HEK293T (cell line): ENCODE results near the gene PDZD7.

Experiments
- CTCF ChIA-PET: fragments of 350-600 bp; formaldehyde crosslinking; extraction: SDS; loops from one replicate; lab custom pipeline; 2021; ENCODE audit warnings: antibody characterized with exemption, inconsistent platforms; lab: Yijun Ruan, JAX
- POLR2A ChIA-PET: fragments of 350-600 bp; formaldehyde crosslinking; extraction: SDS; loops from one replicate; lab custom pipeline; 2020; ENCODE audit warnings: antibody characterized with exemption, inconsistent platforms; lab: Yijun Ruan, JAX
- DNase-seq: peaks from one replicate; pipeline ENCODE4 v3.0.0; 2012; ENCODE audit warnings: mixed read lengths; ENCODE audit errors: extremely low spot score
- ARNT ChIP-seq: fragments of 450-650 bp; IDR thresholded peaks from 2 replicates; pipeline ENCODE4 v1.6.1; 2017; ENCODE audit warnings: mild to moderate bottlenecking
- BHLHE40 ChIP-seq: fragments of 450-650 bp; IDR thresholded peaks from 2 replicates; pipeline ENCODE4 v1.6.1; 2016; ENCODE audit warnings: mild to moderate bottlenecking, moderate library complexity, borderline replicate concordance
- CTBP1 ChIP-seq: fragments of 450-650 bp; IDR thresholded peaks from 2 replicates; pipeline ENCODE4 v1.6.1; 2016; ENCODE audit warnings: borderline replicate concordance
- ELF4 ChIP-seq: fragments of 450-650 bp; IDR thresholded peaks from 2 replicates; pipeline ENCODE4 v1.6.1; 2017; ENCODE audit warnings: antibody characterized with exemption
- FOXA1 ChIP-seq: fragments of 450-650 bp; IDR thresholded peaks from 2 replicates; pipeline ENCODE4 v1.6.1; 2016; ENCODE audit warnings: mild to moderate bottlenecking
- FOXK2 ChIP-seq: fragments of 450-650 bp; IDR thresholded peaks from 2 replicates; pipeline ENCODE4 v1.6.1; 2016; ENCODE audit warnings: mild to moderate bottlenecking
- FOXM1 ChIP-seq: fragments of 450-650 bp; IDR thresholded peaks from 2 replicates; pipeline ENCODE4 v1.6.1; 2017; ENCODE audit warnings: mild to moderate bottlenecking, borderline replicate concordance
- HDGF ChIP-seq: fragments of 450-650 bp; IDR thresholded peaks from 2 replicates; pipeline ENCODE4 v1.6.1; 2017; ENCODE audit warnings: antibody characterized with exemption, borderline replicate concordance
- L3MBTL2 ChIP-seq: fragments of 450-650 bp; conservative IDR thresholded peaks from 2 replicates; pipeline ENCODE4 v1.6.1; 2016; ENCODE audit warnings: mild to moderate bottlenecking
- LEF1 ChIP-seq: fragments of 450-650 bp; IDR thresholded peaks from 2 replicates; pipeline ENCODE4 v1.6.1; 2017; ENCODE audit warnings: mild to moderate bottlenecking, borderline replicate concordance
- NFRKB ChIP-seq: fragments of 450-650 bp; IDR thresholded peaks from 2 replicates; pipeline ENCODE4 v1.6.1; 2016; ENCODE audit warnings: mild to moderate bottlenecking, moderate library complexity
- PKNOX1 ChIP-seq: fragments of 450-650 bp; IDR thresholded peaks from 2 replicates; pipeline ENCODE4 v1.6.1; 2016
- SP1 ChIP-seq: fragments of 450-650 bp; IDR thresholded peaks from 2 replicates; pipeline ENCODE4 v1.6.1; 2017
- SUZ12 ChIP-seq: fragments of 450-650 bp; IDR thresholded peaks from 2 replicates; pipeline ENCODE4 v1.6.1; 2016; ENCODE audit warnings: mild to moderate bottlenecking
- TARDBP ChIP-seq: fragments of 450-650 bp; IDR thresholded peaks from 2 replicates; pipeline ENCODE4 v1.6.1; 2016
- ZNF384 ChIP-seq: fragments of 450-650 bp; IDR thresholded peaks from 2 replicates; pipeline ENCODE4 v1.6.1; 2016

Gene PDZD7

GRCh38 chr10:101047961-101048892, 17.3 kb upstream of the PDZD7 start:
- DNase-seq: no peak
- ChIA-PET CTCF (interaction anchor here (0.5 to 1.0 kb wide), 3 partner anchors 14 to 94 kb away, joined by 3 read pairs; partner anchors contain the start of gene KAZALD1), POLR2A (no interaction called here)
- no peak for TF ChIP-seq FOXA1
- no peak for TF ChIP-seq TARDBP
- no peak for TF ChIP-seq SP1
- TF ChIP-seq ARNT: no peak
- no peak for TF ChIP-seq SUZ12
- TF ChIP-seq FOXK2: no peak
- TF ChIP-seq LEF1: no peak
- no peak for TF ChIP-seq ZNF384
- TF ChIP-seq FOXM1: no peak
- TF ChIP-seq HDGF: no peak
- no peak for TF ChIP-seq BHLHE40
- TF ChIP-seq PKNOX1: no peak
- no peak for TF ChIP-seq L3MBTL2
- no peak for TF ChIP-seq CTBP1
- TF ChIP-seq NFRKB: no peak
- no peak for TF ChIP-seq ELF4

- no peak for DNase-seq
- ChIA-PET POLR2A (interaction anchor here (1.0 to 2.0 kb wide), 4 partner anchors 13 to 95 kb away, joined by 3 to 8 read pairs (median 5); partner anchors contain the start of gene KAZALD1), CTCF (interaction anchor here (1.0 to 1.5 kb wide), 3 partner anchors 13 to 95 kb away, joined by 3 to 4 read pairs (median 3); no protein-coding TSS in a partner anchor)
- TF ChIP-seq FOXA1 (no peak), TARDBP (no peak), NFRKB (no peak), BHLHE40 (no peak), FOXK2 (no peak), SUZ12 (no peak)
Measured at GRCh38 chr10:101047268-101047667, 16.3 kb upstream of the PDZD7 start.

GRCh38 chr10:101046332-101047238, 15.7 kb upstream of the PDZD7 start:
- POLR2A ChIA-PET: interaction anchor here (1.0 to 2.0 kb wide), 7 partner anchors 9 to 95 kb away, joined by 3 to 8 read pairs (median 5); partner anchors contain the start of gene KAZALD1
- no peak for DNase-seq
- CTCF ChIA-PET: interaction anchor here (0.7 to 1.5 kb wide), 6 partner anchors 14 to 97 kb away, joined by 3 to 5 read pairs (median 4); partner anchors contain the start of gene KAZALD1
- TF ChIP-seq ELF4 (no peak), PKNOX1 (no peak), ZNF384 (no peak), FOXM1 (no peak), LEF1 (no peak), CTBP1 (no peak), SUZ12 (no peak), FOXK2 (no peak), NFRKB (no peak), FOXA1 (no peak), L3MBTL2 (no peak)

- ChIA-PET CTCF (interaction anchor here (1.5 to 3.9 kb wide), 6 partner anchors 9 to 98 kb away, joined by 6 to 63 read pairs (median 21); partner anchors contain the start of gene KAZALD1), POLR2A (interaction anchor here (0.6 to 5.5 kb wide), 8 partner anchors 11 to 1035 kb away, joined by 3 to 61 read pairs (median 10); partner anchors contain the start of genes KAZALD1, LZTS2, PDZD7 and SFXN3)
- no peak for TF ChIP-seq ELF4
- TF ChIP-seq ARNT: no peak
- TF ChIP-seq FOXA1: no peak
- TF ChIP-seq FOXK2: no peak
- TF ChIP-seq L3MBTL2: no peak
- no peak for DNase-seq
Measured at GRCh38 chr10:101044117-101044516, 13.2 kb upstream of the PDZD7 start.

- ChIA-PET POLR2A (interaction anchor here (0.6 to 5.5 kb wide), 21 partner anchors 9 to 1036 kb away, joined by 3 to 61 read pairs (median 5); partner anchors contain the start of genes KAZALD1, LZTS2, PDZD7 and SFXN3), CTCF (interaction anchor here (0.5 to 4.0 kb wide), 10 partner anchors 9 to 99 kb away, joined by 3 to 63 read pairs (median 13); partner anchors contain the start of genes KAZALD1, PDZD7 and SFXN3)
- no peak for DNase-seq
- TF ChIP-seq L3MBTL2 (peak; percentile 35; the same call in 1 of the 2 replicates), FOXM1 (no peak)
Measured at GRCh38 chr10:101043363-101043707, 12.4 kb upstream of the PDZD7 start.
